Neural cell (in vitro differentiated cells): ENCODE measurements around the gene RTP2. TPM values are rescaled to one million over a fixed set of nuclear protein-coding genes. Genes with fewer than 3 reads are reported as not detected.
"Not testable (repeated sequence)": the region's sequence is repeated elsewhere in the genome, so short reads cannot be mapped to it uniquely, and the experiment has no call there.

Experiments
- H2AFZ ChIP-seq: fragments of 200-600, 300-800 bp; sonication (generic), shearing (Covaris generic); 2 replicates; pipeline ENCODE4 v1.6.0; 2014; ENCODE audit warnings: low read depth, mild to moderate bottlenecking, antibody characterized with exemption, low read length, moderate library complexity
- H3F3A ChIP-seq: fragments of 200-600 bp; shearing (Covaris generic); 2 replicates; pipeline ENCODE4 v1.6.1; 2016; ENCODE audit warnings: mild to moderate bottlenecking, moderate library complexity, mixed read lengths, antibody characterized with exemption, low read length; ENCODE audit not compliant: insufficient read depth, poor library complexity, severe bottlenecking
- H3K27ac ChIP-seq: fragments of 200-600, 300-800 bp; sonication (generic), shearing (Covaris generic); 2 replicates; pipeline ENCODE4 v1.5.1; 2014; ENCODE audit warnings: mild to moderate bottlenecking, low read length, moderate library complexity
- H3K27me3 ChIP-seq: fragments of 300-800, 200-600 bp; sonication (generic), shearing (Covaris generic); 2 replicates; pipeline ENCODE4 v1.6.0; 2014; ENCODE audit warnings: mild to moderate bottlenecking, low read depth, low read length, moderate library complexity; ENCODE audit not compliant: insufficient read depth
- H3K36me3 ChIP-seq: fragments of 300-800, 200-600 bp; sonication (generic), shearing (Covaris generic); 2 replicates; pipeline ENCODE4 v1.5.1; 2014; ENCODE audit warnings: mild to moderate bottlenecking, antibody characterized with exemption, low read length, moderate library complexity; ENCODE audit not compliant: insufficient read depth
- H3K4me2 ChIP-seq: fragments of 300-800, 200-600 bp; sonication (generic), shearing (Covaris generic); 2 replicates; pipeline ENCODE4 v1.6.0; 2014; ENCODE audit warnings: mild to moderate bottlenecking, low read length
- H3K4me3 ChIP-seq: fragments of 300-800, 200-600 bp; sonication (generic), shearing (Covaris generic); 2 replicates; pipeline ENCODE4 v1.5.1; 2014; ENCODE audit warnings: mild to moderate bottlenecking, low read length, moderate library complexity
- H3K79me2 ChIP-seq: fragments of 200-600 bp; shearing (Covaris generic); replicated peaks from 2 replicates; pipeline ENCODE4 v1.6.0; 2014; ENCODE audit warnings: mild to moderate bottlenecking, low read length, moderate library complexity; ENCODE audit not compliant: insufficient read depth
- H3K9ac ChIP-seq: fragments of 300-800, 200-600 bp; sonication (generic), shearing (Covaris generic); 2 replicates; pipeline ENCODE4 v1.6.1; 2016; ENCODE audit warnings: mild to moderate bottlenecking, low read length, mixed read lengths
- H3K9me2 ChIP-seq: fragments of 200-600 bp; shearing (Covaris generic); 2 replicates; pipeline ENCODE4 v1.6.1; 2016; ENCODE audit warnings: mild to moderate bottlenecking, low read length, mixed read lengths; ENCODE audit not compliant: insufficient read depth
- H3K9me3 ChIP-seq: fragments of 200-600, 300-800 bp; sonication (generic), shearing (Covaris generic); 2 replicates; pipeline ENCODE4 v1.6.1; 2016; ENCODE audit warnings: mild to moderate bottlenecking, mixed run types, low read length, moderate library complexity, mixed read lengths
- H4K20me1 ChIP-seq: fragments of 200-600 bp; shearing (Covaris generic); 2 replicates; pipeline ENCODE4 v1.6.1; 2016; ENCODE audit warnings: mild to moderate bottlenecking, mixed run types; ENCODE audit not compliant: insufficient read depth
- EP300 ChIP-seq: fragments of 450-650 bp; conservative IDR thresholded peaks from 2 replicates; pipeline ENCODE4 v1.6.1; 2014; ENCODE audit warnings: antibody characterized with exemption, mild to moderate bottlenecking, moderate library complexity; ENCODE audit not compliant: poor library complexity, severe bottlenecking
- EZH2 ChIP-seq: fragments of 200-600, 300-800 bp; shearing (Covaris generic), sonication (generic); IDR thresholded peaks from 2 replicates; pipeline ENCODE4 v1.6.1; 2014; ENCODE audit warnings: antibody characterized with exemption, low read length, borderline replicate concordance, mild to moderate bottlenecking; ENCODE audit not compliant: insufficient read depth, poor library complexity, severe bottlenecking
- MXI1 ChIP-seq: fragments of 450-650 bp; conservative IDR thresholded peaks from 2 replicates; pipeline ENCODE4 v1.6.1; 2014; ENCODE audit warnings: antibody characterized with exemption, mild to moderate bottlenecking; ENCODE audit not compliant: poor library complexity, severe bottlenecking
- POLR2AphosphoS5 ChIP-seq: IDR thresholded peaks from 2 replicates; pipeline ENCODE4 v1.6.1; 2012
- RAD21 ChIP-seq: fragments of 450-650 bp; conservative IDR thresholded peaks from 2 replicates; pipeline ENCODE4 v1.6.1; 2014; ENCODE audit warnings: antibody characterized with exemption, mild to moderate bottlenecking, moderate library complexity
- SMC3 ChIP-seq: fragments of 450-650 bp; conservative IDR thresholded peaks from 2 replicates; pipeline ENCODE4 v1.6.1; 2014; ENCODE audit warnings: antibody characterized with exemption, mild to moderate bottlenecking, moderate library complexity; ENCODE audit not compliant: poor library complexity
- TAF1 ChIP-seq: IDR thresholded peaks from 2 replicates; pipeline ENCODE4 v1.6.1; 2012; ENCODE audit warnings: low read depth
- polyA plus RNA-seq: library from polyadenylated mRNA; depleted of rRNA; stranded (reverse); fragments of >200 nt; gene quantifications from 2 replicates; pipeline ENCODE4 v1.2.3, GENCODE V29; 2014
- TF ChIP-seq, protein P1 (sequence below): IDR thresholded peaks from 2 replicates; pipeline ENCODE4 v1.6.1; 2012; ENCODE audit warnings: borderline replicate concordance
- TF ChIP-seq, protein P2 (sequence below): fragments of 450-650 bp; IDR thresholded peaks from 2 replicates; pipeline ENCODE4 v1.5.1; 2014; ENCODE audit warnings: antibody characterized with exemption, mild to moderate bottlenecking, moderate library complexity; ENCODE audit not compliant: poor library complexity, severe bottlenecking

RTP2 gene
- polyA plus RNA-seq, 1 donor from 2014 or later: not detected

DNA sequence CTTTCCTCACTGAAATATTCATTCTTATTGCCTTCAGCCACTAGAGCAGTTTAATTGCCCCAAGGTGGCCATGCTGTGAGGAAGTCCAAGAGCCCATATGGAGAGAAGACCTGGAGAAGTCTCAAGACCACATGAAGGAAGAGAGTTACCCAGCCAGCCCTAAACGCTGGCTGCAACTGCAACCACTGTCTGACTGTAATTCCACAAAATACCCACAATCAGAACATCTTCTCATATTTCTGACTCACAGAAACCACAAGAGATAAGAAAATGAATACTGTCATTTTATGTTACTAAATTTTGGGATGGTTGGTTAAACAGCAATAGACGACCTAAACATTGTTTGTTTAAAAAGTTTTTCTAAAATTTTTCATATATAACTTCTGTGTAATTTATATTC is 17.5 kb downstream of the RTP2 start:
- no peaks in the 10 kb centered on the region for H3K36me3 ChIP-seq
- no peak for TF ChIP-seq SMC3
- TF ChIP-seq EZH2: no peak
- TF ChIP-seq POLR2AphosphoS5: no peak
- TF ChIP-seq, protein P1, sequence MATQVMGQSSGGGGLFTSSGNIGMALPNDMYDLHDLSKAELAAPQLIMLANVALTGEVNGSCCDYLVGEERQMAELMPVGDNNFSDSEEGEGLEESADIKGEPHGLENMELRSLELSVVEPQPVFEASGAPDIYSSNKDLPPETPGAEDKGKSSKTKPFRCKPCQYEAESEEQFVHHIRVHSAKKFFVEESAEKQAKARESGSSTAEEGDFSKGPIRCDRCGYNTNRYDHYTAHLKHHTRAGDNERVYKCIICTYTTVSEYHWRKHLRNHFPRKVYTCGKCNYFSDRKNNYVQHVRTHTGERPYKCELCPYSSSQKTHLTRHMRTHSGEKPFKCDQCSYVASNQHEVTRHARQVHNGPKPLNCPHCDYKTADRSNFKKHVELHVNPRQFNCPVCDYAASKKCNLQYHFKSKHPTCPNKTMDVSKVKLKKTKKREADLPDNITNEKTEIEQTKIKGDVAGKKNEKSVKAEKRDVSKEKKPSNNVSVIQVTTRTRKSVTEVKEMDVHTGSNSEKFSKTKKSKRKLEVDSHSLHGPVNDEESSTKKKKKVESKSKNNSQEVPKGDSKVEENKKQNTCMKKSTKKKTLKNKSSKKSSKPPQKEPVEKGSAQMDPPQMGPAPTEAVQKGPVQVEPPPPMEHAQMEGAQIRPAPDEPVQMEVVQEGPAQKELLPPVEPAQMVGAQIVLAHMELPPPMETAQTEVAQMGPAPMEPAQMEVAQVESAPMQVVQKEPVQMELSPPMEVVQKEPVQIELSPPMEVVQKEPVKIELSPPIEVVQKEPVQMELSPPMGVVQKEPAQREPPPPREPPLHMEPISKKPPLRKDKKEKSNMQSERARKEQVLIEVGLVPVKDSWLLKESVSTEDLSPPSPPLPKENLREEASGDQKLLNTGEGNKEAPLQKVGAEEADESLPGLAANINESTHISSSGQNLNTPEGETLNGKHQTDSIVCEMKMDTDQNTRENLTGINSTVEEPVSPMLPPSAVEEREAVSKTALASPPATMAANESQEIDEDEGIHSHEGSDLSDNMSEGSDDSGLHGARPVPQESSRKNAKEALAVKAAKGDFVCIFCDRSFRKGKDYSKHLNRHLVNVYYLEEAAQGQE: no peak
- TF ChIP-seq MXI1: no peak
- no peak for TF ChIP-seq EP300
- no peak for TF ChIP-seq TAF1
- TF ChIP-seq RAD21: no peak
- TF ChIP-seq, protein P2, sequence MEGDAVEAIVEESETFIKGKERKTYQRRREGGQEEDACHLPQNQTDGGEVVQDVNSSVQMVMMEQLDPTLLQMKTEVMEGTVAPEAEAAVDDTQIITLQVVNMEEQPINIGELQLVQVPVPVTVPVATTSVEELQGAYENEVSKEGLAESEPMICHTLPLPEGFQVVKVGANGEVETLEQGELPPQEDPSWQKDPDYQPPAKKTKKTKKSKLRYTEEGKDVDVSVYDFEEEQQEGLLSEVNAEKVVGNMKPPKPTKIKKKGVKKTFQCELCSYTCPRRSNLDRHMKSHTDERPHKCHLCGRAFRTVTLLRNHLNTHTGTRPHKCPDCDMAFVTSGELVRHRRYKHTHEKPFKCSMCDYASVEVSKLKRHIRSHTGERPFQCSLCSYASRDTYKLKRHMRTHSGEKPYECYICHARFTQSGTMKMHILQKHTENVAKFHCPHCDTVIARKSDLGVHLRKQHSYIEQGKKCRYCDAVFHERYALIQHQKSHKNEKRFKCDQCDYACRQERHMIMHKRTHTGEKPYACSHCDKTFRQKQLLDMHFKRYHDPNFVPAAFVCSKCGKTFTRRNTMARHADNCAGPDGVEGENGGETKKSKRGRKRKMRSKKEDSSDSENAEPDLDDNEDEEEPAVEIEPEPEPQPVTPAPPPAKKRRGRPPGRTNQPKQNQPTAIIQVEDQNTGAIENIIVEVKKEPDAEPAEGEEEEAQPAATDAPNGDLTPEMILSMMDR: no peak
- H3K9ac ChIP-seq: no peak overlapping the region
- H3K79me2 ChIP-seq: no peaks in the 10 kb centered on the region
- H3K4me2 ChIP-seq: no peak overlapping the region
- H4K20me1 ChIP-seq: no peaks in the 10 kb centered on the region
- no peaks in the 10 kb centered on the region for H3K9me2 ChIP-seq
- no peak overlapping the region for H2AFZ ChIP-seq
- no peak overlapping the region for H3K4me3 ChIP-seq
- no peaks in the 10 kb centered on the region for H3F3A ChIP-seq
- no peaks in the 10 kb centered on the region for H3K9me3 ChIP-seq
- no peak overlapping the region for H3K27ac ChIP-seq
- no peaks in the 10 kb centered on the region for H3K27me3 ChIP-seq

DNA sequence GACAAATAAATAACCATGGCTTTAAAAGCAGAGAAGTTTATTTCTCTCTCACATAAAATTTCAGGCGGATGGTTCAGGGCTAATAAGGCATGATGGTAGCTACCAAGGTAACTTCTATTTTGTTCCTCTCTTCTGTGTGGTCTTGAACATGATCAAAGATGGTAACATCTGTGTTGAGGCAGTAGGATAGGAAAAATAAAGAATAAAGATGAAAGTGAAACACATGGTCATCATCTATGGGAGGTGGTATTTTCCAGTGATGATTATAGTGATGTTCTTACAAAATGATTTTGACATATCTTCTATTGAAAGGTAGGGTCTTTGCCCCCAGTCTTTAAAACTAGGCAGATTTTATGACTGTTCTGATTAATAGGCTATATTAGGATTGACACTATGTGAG is 17.9 kb downstream of the RTP2 start:
- no peaks in the 10 kb centered on the region for H4K20me1 ChIP-seq
- no peak for TF ChIP-seq EZH2
- H3K27me3 ChIP-seq: no peaks in the 10 kb centered on the region
- no peak overlapping the region for H3K27ac ChIP-seq
- H3K36me3 ChIP-seq: no peaks in the 10 kb centered on the region
- H3K9ac ChIP-seq: no peak overlapping the region
- H3K79me2 ChIP-seq: no peaks in the 10 kb centered on the region
- no peaks in the 10 kb centered on the region for H3K9me3 ChIP-seq
- no peaks in the 10 kb centered on the region for H3F3A ChIP-seq
- no peaks in the 10 kb centered on the region for H3K9me2 ChIP-seq
- H3K4me2 ChIP-seq: no peak overlapping the region
- H3K4me3 ChIP-seq: no peak overlapping the region
- no peak overlapping the region for H2AFZ ChIP-seq

DNA sequence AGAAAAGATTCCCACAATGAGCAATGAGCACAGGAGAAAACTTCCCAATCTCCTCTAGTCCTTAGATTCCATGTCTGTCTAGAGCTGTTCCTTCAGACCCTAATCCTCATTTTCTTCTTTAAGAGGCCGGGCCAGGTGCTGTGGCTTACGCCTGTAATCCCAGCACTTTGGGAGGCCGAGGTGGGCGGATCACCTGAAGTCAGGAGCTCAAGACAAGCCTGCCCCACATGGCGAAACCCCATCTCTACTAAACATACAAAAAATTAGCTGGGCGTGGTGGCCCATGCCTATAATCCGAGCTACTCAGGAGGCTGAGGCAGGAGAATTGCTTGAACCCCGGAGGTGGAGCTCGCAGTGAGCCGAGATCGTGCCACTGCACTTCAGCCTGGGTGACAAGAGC is 20.6 kb downstream of the RTP2 start:
- not testable (repeated sequence) for H3K27me3 ChIP-seq, H2AFZ ChIP-seq, H3K9me2 ChIP-seq, H3K4me3 ChIP-seq, H3K4me2 ChIP-seq, H3K9ac ChIP-seq, H3K79me2 ChIP-seq, H4K20me1 ChIP-seq, H3K27ac ChIP-seq, H3K9me3 ChIP-seq, H3F3A ChIP-seq, H3K36me3 ChIP-seq
